Vagina (tissue), 2 donors: ENCODE measurements around the gene SCYL3. TPM values are rescaled to one million over a fixed set of nuclear protein-coding genes. Genes with fewer than 3 reads are reported as not detected.

ENCODE experiments used
- DNase-seq, 2 donors: peaks; one replicate each; pipeline ENCODE4 v3.0.0-alpha.2; 2017; ENCODE audit errors: extremely low spot score in 2 of 2
- H3K27ac ChIP-seq: fragments of 200-600 bp; sonication (generic); one replicate; pipeline ENCODE4 v1.5.1; 2019
- H3K27me3 ChIP-seq: fragments of 200-600 bp; sonication (generic); one replicate; pipeline ENCODE4 v1.5.1; 2019
- H3K36me3 ChIP-seq, 2 donors: fragments of 200-600 bp; sonication (generic); one replicate each; pipeline ENCODE4 v1.5.1; 2017 to 2019
- H3K4me1 ChIP-seq: fragments of 200-600 bp; sonication (generic); one replicate; pipeline ENCODE4 v1.5.1; 2019
- H3K4me3 ChIP-seq, 2 donors: fragments of 200-600 bp; sonication (generic); 1 replicate in 1 of 2; 2 replicates in 1 of 2; pipeline ENCODE4 v1.5.1; 2016 to 2019
- H3K9me3 ChIP-seq: fragments of 200-600 bp; sonication (generic); one replicate; pipeline ENCODE4 v1.5.1; 2019
- POLR2A ChIP-seq, 2 donors: fragments of 450-650 bp; IDR thresholded peaks; one replicate each; pipeline ENCODE4 v1.6.1; 2017; ENCODE audit warnings: antibody characterized with exemption in 2 of 2, mild to moderate bottlenecking in 2 of 2, moderate library complexity in 2 of 2
- POLR2AphosphoS5 ChIP-seq, 2 donors: sonication (generic); formaldehyde crosslinking; IDR thresholded peaks; one replicate each; pipeline ENCODE4 v1.9.0; 2017; ENCODE audit warnings: antibody characterized with exemption in 2 of 2, mild to moderate bottlenecking in 2 of 2, low read depth in 1 of 2; ENCODE audit not compliant: insufficient read depth in 1 of 2
- intact Hi-C: fragments of 100-400 bp; cut with DNase I; formaldehyde crosslinking; loops from one replicate; pipeline ENCODE4 v1.15.1; 2023
- total RNA-seq: library from RNA; depleted of rRNA; stranded (reverse); fragments of >200 nt; gene quantifications from one replicate; pipeline ENCODE4 v1.2.3, GENCODE V29; 2016
- TF ChIP-seq, protein P1 (sequence below), 3 experiments: fragments of 450-650 bp in 2 of 3; fragments of 200-600 bp in 1 of 3; sonication (generic) in 1 of 3; IDR thresholded peaks; one replicate each; pipeline ENCODE4 v1.5.1; 2017 to 2019; ENCODE audit warnings: antibody characterized with exemption in 3 of 3, mild to moderate bottlenecking in 2 of 3, moderate library complexity in 2 of 3

Gene SCYL3
- total RNA-seq, 1 donor from 2014 or later: 11.8 TPM

DNA sequence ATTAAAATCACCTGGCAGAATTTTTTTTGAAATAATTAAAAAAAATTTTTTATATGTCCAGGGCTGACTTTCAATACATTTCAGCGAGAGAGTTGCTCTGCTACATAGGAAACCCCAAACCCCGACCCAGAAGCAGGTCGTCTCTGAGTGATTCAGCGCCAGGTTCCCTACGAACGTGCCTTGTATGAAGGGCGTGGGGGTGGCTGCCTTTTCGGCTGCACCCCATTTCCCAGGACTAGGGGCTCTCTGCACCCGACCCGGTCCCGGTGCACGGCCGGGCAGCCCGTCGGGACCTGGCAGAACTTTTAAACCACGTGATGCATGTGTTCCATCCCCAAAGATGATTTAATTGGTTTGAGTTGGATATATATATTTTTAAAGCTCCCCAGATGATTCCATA is 15.8 kb upstream of the SCYL3 start:
- Histone ChIP-seq H3K27me3 (no peaks in the 10 kb centered on the region), H3K4me1 (no peaks in the 10 kb centered on the region), H3K4me3 (no peak overlapping the region), H3K27ac (no peak overlapping the region), H3K9me3 (no peaks in the 10 kb centered on the region), H3K36me3 (no peaks in the 10 kb centered on the region)
- TF ChIP-seq, protein P1, sequence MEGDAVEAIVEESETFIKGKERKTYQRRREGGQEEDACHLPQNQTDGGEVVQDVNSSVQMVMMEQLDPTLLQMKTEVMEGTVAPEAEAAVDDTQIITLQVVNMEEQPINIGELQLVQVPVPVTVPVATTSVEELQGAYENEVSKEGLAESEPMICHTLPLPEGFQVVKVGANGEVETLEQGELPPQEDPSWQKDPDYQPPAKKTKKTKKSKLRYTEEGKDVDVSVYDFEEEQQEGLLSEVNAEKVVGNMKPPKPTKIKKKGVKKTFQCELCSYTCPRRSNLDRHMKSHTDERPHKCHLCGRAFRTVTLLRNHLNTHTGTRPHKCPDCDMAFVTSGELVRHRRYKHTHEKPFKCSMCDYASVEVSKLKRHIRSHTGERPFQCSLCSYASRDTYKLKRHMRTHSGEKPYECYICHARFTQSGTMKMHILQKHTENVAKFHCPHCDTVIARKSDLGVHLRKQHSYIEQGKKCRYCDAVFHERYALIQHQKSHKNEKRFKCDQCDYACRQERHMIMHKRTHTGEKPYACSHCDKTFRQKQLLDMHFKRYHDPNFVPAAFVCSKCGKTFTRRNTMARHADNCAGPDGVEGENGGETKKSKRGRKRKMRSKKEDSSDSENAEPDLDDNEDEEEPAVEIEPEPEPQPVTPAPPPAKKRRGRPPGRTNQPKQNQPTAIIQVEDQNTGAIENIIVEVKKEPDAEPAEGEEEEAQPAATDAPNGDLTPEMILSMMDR (IDR thresholded peaks at IDR 0.05): no peak
- TF ChIP-seq POLR2A (IDR thresholded peaks at IDR 0.05): no peak
- no peak for TF ChIP-seq POLR2AphosphoS5 (IDR thresholded peaks at IDR 0.05; ENCODE audit: insufficient read depth in 1 of 2, low read depth in 1 of 2)
- intact Hi-C loops: no loop called here
- DNase-seq: no peak

DNA sequence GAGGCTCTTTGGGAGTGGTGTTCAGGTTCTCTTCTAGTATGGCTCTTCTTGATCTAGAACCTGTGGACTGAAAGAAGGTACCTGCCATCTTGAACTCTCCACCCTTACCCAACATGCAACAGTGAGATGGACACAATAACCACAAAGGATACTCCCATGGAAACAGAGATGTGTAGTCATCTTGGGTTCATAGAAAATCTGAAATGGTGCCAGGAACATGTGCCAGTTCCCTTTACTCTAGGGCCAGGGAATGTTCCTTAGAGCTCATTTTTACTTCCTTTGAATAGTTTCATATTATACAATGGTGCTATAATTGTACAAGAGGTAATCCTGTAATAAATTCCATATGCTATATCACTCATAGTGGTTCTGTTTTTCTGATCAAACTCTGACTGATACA is 13.2 kb upstream of the SCYL3 start:
- no peak for DNase-seq
- H3K27me3 ChIP-seq: no peaks in the 10 kb centered on the region
- TF ChIP-seq, protein P1 (IDR thresholded peaks at IDR 0.05): no peak
- no peak for TF ChIP-seq POLR2A (IDR thresholded peaks at IDR 0.05)
- TF ChIP-seq POLR2AphosphoS5 (IDR thresholded peaks at IDR 0.05; ENCODE audit: insufficient read depth in 1 of 2, low read depth in 1 of 2): no peak
- H3K4me1 ChIP-seq: no peaks in the 10 kb centered on the region
- H3K27ac ChIP-seq: no peak overlapping the region
- H3K36me3 ChIP-seq: no peaks in the 10 kb centered on the region
- no peak overlapping the region for H3K4me3 ChIP-seq
- no peaks in the 10 kb centered on the region for H3K9me3 ChIP-seq
- intact Hi-C loops: no loop called here

DNA sequence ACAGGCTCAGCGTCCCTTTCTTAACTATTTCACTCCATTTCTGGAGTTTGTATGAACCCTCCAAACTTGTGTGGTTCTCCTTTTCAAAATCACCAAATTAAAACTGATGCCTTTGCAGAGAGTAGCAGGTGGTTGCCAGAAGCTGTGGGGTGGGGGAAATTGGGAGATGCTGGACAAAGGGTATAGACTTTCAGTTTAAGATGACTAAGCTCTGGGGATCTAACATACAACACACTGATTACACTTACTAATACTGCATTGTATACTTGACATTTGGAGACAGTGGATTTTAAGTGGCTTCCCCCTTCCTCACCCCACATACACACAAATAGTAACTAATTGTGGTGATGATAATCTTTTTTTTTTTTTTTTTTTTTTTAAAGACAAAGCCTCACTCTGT is 11.1 kb upstream of the SCYL3 start:
- TF ChIP-seq, protein P1 (IDR thresholded peaks at IDR 0.05): no peak
- TF ChIP-seq POLR2A (IDR thresholded peaks at IDR 0.05) (no peak), POLR2AphosphoS5 (IDR thresholded peaks at IDR 0.05; ENCODE audit: insufficient read depth in 1 of 2, low read depth in 1 of 2) (no peak)
- no peaks in the 10 kb centered on the region for H3K9me3 ChIP-seq
- H3K27ac ChIP-seq: no peak overlapping the region
- no peaks in the 10 kb centered on the region for H3K27me3 ChIP-seq
- no peaks in the 10 kb centered on the region for H3K36me3 ChIP-seq
- no peak for DNase-seq
- intact Hi-C loops: no loop called here
- H3K4me1 ChIP-seq: no peaks in the 10 kb centered on the region
- no peak overlapping the region for H3K4me3 ChIP-seq

DNA sequence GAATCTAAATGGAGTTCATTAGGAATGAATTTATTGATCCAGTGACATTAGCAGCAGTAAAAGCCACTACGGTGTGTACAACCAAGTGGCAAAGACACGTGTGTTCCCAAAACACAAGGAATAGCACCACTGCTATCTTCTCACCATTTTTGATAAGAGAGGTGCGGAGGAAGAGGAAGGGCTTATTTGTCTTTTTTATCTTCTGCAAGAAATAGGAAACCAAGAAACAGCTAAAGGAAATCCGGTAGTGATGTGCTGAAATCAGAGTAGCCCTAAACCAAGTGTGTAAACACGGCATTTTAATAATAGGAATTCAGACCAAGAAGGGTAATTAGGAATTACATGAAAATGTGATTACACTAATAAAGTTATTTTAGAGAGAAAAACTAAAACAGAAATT is 9.1 kb upstream of the SCYL3 start:
- TF ChIP-seq, protein P1 (IDR thresholded peaks at IDR 0.05): no peak
- TF ChIP-seq POLR2AphosphoS5 (IDR thresholded peaks at IDR 0.05; ENCODE audit: insufficient read depth in 1 of 2, low read depth in 1 of 2): no peak
- no peak for TF ChIP-seq POLR2A (IDR thresholded peaks at IDR 0.05)
- intact Hi-C loops: no loop called here
- no peaks in the 10 kb centered on the region for H3K27me3 ChIP-seq
- H3K4me1 ChIP-seq: no peaks in the 10 kb centered on the region
- H3K27ac ChIP-seq: no peak overlapping the region
- H3K4me3 ChIP-seq: no peak overlapping the region
- H3K9me3 ChIP-seq: no peaks in the 10 kb centered on the region
- H3K36me3 ChIP-seq: no peaks in the 10 kb centered on the region
- DNase-seq: no peak

DNA sequence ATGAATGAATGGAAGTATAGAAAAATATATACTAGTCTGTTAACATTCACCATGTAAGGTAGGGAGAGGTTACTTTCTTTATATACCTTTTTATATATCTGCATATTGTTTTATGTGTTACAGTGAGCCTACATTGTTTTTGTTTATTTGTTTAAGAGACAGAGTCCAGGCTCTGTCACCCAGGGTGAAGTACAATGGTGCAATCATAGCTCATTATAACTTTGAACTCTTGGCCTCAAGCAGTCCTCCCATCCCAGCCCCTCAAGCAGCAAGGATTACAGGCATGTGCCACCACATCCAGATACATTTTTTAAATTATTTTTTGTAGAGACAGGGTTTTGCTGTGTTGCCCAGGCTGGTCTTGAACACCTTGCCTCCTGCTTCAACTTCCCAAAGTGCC is 7.4 kb upstream of the SCYL3 start:
- no peak overlapping the region for H3K4me3 ChIP-seq
- H3K27ac ChIP-seq: no peak overlapping the region
- H3K27me3 ChIP-seq: no peaks in the 10 kb centered on the region
- no peak for TF ChIP-seq POLR2A (IDR thresholded peaks at IDR 0.05)
- TF ChIP-seq POLR2AphosphoS5 (IDR thresholded peaks at IDR 0.05; ENCODE audit: insufficient read depth in 1 of 2, low read depth in 1 of 2): no peak
- TF ChIP-seq, protein P1 (IDR thresholded peaks at IDR 0.05): no peak
- no peaks in the 10 kb centered on the region for H3K9me3 ChIP-seq
- DNase-seq: no peak
- intact Hi-C loops: no loop called here
- H3K4me1 ChIP-seq: no peaks in the 10 kb centered on the region
- H3K36me3 ChIP-seq: no peaks in the 10 kb centered on the region
